ENCODE measurements around the gene EEF2K. TPM values are rescaled to one million over a fixed set of nuclear protein-coding genes. Genes with fewer than 3 reads are reported as not detected.
A peak's percentile ranks its signal among the peaks of the same experiment; 100 is the strongest.

EEF2K gene
- total and polyA plus RNA-seq, 2 of the 13 experiments (the other 11 are each of a cell fraction or from before 2014, with no cell fraction given): 22.0 to 23.8 TPM

DNA sequence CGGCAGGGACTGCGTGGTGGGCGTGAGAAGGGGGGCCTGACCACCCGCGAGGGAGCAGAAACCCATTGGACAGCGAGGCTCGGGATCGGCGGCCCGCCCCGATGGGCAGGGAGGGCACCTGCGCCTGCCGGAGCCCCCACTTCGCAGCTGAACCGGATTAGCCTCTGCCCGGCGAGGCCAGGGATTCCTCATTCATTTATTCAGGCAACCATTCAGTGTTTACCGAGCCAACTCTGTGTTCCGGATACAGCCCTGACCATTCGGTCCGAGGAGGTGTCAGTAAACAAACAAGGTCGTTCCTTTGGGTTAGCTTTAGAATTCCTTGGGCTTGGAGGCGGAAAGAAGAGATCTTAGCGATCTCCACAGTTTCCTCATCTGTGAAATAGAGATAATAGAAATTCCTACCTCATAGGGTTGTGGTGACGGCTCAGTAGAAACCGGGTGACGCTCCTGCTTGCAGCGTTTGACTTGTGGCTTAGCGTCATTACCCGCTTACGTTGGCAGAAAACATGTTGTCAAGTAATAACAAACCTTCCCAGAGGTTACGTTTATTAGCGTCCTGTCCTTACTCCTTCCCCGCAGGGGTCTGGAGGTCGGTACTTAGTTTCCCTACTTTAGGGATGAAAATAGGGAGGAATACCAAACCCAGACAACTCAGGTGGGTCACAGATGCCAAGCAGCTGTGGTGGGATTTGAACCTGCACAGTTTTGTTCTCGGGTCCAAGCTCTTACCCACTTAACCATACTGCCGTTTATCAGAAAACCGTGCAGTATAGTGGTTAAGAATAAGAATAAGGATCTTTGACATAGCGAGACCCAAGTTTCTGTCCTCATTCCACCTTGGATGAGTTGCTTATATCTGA is 92.0 kb downstream of the EEF2K start (continued):
- TF ChIP-seq, protein P1, sequence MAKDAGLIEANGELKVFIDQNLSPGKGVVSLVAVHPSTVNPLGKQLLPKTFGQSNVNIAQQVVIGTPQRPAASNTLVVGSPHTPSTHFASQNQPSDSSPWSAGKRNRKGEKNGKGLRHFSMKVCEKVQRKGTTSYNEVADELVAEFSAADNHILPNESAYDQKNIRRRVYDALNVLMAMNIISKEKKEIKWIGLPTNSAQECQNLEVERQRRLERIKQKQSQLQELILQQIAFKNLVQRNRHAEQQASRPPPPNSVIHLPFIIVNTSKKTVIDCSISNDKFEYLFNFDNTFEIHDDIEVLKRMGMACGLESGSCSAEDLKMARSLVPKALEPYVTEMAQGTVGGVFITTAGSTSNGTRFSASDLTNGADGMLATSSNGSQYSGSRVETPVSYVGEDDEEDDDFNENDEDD (CRISPR knock-in tag; IDR thresholded peaks at IDR 0.05; ENCODE audit: borderline replicate concordance): 0 out of 2 replicates have a peak, but pooled peaks have one; percentile 10
- TF ChIP-seq, protein P2, sequence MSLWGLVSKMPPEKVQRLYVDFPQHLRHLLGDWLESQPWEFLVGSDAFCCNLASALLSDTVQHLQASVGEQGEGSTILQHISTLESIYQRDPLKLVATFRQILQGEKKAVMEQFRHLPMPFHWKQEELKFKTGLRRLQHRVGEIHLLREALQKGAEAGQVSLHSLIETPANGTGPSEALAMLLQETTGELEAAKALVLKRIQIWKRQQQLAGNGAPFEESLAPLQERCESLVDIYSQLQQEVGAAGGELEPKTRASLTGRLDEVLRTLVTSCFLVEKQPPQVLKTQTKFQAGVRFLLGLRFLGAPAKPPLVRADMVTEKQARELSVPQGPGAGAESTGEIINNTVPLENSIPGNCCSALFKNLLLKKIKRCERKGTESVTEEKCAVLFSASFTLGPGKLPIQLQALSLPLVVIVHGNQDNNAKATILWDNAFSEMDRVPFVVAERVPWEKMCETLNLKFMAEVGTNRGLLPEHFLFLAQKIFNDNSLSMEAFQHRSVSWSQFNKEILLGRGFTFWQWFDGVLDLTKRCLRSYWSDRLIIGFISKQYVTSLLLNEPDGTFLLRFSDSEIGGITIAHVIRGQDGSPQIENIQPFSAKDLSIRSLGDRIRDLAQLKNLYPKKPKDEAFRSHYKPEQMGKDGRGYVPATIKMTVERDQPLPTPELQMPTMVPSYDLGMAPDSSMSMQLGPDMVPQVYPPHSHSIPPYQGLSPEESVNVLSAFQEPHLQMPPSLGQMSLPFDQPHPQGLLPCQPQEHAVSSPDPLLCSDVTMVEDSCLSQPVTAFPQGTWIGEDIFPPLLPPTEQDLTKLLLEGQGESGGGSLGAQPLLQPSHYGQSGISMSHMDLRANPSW (CRISPR knock-in tag; IDR thresholded peaks at IDR 0.05; ENCODE audit: borderline replicate concordance): peak; percentile 54; the same call in 1 of the 2 replicates
- 0 out of 2 replicates have a peak, but pooled peaks have one; percentile 3 for TF ChIP-seq EED (CRISPR knock-in tag; IDR thresholded peaks at IDR 0.05)
- TF ChIP-seq, protein P3, sequence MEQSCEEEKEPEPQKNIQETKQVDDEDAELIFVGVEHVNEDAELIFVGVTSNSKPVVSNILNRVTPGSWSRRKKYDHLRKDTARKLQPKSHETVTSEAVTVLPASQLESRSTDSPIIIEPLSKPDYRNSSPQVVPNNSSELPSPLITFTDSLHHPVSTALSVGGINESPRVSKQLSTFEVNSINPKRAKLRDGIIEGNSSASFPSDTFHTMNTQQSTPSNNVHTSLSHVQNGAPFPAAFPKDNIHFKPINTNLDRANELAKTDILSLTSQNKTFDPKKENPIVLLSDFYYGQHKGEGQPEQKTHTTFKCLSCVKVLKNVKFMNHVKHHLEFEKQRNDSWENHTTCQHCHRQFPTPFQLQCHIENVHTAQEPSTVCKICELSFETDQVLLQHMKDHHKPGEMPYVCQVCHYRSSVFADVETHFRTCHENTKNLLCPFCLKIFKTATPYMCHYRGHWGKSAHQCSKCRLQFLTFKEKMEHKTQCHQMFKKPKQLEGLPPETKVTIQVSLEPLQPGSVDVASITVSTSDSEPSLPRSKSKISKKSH (CRISPR knock-in tag; IDR thresholded peaks at IDR 0.05; ENCODE audit: borderline replicate concordance): 0 out of 2 replicates have a peak, but pooled peaks have one; percentile 79
- TF ChIP-seq, protein P4, sequence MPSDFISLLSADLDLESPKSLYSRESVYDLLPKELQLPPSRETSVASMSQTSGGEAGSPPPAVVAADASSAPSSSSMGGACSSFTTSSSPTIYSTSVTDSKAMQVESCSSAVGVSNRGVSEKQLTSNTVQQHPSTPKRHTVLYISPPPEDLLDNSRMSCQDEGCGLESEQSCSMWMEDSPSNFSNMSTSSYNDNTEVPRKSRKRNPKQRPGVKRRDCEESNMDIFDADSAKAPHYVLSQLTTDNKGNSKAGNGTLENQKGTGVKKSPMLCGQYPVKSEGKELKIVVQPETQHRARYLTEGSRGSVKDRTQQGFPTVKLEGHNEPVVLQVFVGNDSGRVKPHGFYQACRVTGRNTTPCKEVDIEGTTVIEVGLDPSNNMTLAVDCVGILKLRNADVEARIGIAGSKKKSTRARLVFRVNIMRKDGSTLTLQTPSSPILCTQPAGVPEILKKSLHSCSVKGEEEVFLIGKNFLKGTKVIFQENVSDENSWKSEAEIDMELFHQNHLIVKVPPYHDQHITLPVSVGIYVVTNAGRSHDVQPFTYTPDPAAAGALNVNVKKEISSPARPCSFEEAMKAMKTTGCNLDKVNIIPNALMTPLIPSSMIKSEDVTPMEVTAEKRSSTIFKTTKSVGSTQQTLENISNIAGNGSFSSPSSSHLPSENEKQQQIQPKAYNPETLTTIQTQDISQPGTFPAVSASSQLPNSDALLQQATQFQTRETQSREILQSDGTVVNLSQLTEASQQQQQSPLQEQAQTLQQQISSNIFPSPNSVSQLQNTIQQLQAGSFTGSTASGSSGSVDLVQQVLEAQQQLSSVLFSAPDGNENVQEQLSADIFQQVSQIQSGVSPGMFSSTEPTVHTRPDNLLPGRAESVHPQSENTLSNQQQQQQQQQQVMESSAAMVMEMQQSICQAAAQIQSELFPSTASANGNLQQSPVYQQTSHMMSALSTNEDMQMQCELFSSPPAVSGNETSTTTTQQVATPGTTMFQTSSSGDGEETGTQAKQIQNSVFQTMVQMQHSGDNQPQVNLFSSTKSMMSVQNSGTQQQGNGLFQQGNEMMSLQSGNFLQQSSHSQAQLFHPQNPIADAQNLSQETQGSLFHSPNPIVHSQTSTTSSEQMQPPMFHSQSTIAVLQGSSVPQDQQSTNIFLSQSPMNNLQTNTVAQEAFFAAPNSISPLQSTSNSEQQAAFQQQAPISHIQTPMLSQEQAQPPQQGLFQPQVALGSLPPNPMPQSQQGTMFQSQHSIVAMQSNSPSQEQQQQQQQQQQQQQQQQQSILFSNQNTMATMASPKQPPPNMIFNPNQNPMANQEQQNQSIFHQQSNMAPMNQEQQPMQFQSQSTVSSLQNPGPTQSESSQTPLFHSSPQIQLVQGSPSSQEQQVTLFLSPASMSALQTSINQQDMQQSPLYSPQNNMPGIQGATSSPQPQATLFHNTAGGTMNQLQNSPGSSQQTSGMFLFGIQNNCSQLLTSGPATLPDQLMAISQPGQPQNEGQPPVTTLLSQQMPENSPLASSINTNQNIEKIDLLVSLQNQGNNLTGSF (CRISPR knock-in tag; IDR thresholded peaks at IDR 0.05): no peak
- TF ChIP-seq RNF2 (conservative IDR thresholded peaks at IDR 0.05; ENCODE audit: low read depth): no peak
- TF ChIP-seq SKI (IDR thresholded peaks at IDR 0.05; ENCODE audit: partially characterized antibody): peak; percentile 37
- TF ChIP-seq, protein P5, sequence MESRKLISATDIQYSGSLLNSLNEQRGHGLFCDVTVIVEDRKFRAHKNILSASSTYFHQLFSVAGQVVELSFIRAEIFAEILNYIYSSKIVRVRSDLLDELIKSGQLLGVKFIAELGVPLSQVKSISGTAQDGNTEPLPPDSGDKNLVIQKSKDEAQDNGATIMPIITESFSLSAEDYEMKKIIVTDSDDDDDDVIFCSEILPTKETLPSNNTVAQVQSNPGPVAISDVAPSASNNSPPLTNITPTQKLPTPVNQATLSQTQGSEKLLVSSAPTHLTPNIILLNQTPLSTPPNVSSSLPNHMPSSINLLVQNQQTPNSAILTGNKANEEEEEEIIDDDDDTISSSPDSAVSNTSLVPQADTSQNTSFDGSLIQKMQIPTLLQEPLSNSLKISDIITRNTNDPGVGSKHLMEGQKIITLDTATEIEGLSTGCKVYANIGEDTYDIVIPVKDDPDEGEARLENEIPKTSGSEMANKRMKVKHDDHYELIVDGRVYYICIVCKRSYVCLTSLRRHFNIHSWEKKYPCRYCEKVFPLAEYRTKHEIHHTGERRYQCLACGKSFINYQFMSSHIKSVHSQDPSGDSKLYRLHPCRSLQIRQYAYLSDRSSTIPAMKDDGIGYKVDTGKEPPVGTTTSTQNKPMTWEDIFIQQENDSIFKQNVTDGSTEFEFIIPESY (CRISPR knock-in tag; IDR thresholded peaks at IDR 0.05): no peak
- no peak for TF ChIP-seq ZFP41 (CRISPR knock-in tag; IDR thresholded peaks at IDR 0.05; ENCODE audit: borderline replicate concordance)
- TF ChIP-seq ZNF558 (CRISPR knock-in tag; IDR thresholded peaks at IDR 0.05; ENCODE audit: borderline replicate concordance): no peak
- no peak for TF ChIP-seq ZNF782 (CRISPR knock-in tag; IDR thresholded peaks at IDR 0.05; ENCODE audit: borderline replicate concordance)
- TF ChIP-seq ETV5 (CRISPR knock-in tag; IDR thresholded peaks at IDR 0.05; ENCODE audit: borderline replicate concordance): peak; percentile 75; the same call in 1 of the 2 replicates
- TF ChIP-seq, protein P6, sequence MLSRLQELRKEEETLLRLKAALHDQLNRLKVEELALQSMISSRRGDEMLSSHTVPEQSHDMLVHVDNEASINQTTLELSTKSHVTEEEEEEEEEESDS (CRISPR knock-in tag; IDR thresholded peaks at IDR 0.05; ENCODE audit: borderline replicate concordance): no peak
- TF ChIP-seq HOXA3 (CRISPR knock-in tag; IDR thresholded peaks at IDR 0.05): peak; percentile 34; the same call in 1 of the 2 replicates

Measured in HepG2 (cell line).